HG03095 (cell line): ENCODE data around the gene CCDC69.
"Not testable (repeated sequence)": the region's sequence is repeated elsewhere in the genome, so short reads cannot be mapped to it uniquely, and the experiment has no call there.

ENCODE experiments used
- ATAC-seq: cut with Tn5 transposase; IDR thresholded peaks from one replicate; pipeline ENCODE4 v1.9.1; 2021; ENCODE audit warnings: moderate library complexity; ENCODE audit not compliant: unreplicated experiment

CCDC69 gene

GRCh38 chr5:151196556-151197290, 27.2 kb downstream of the CCDC69 start:
- peak; percentile 84 for ATAC-seq

- ATAC-seq, result no peak
Measured at GRCh38 chr5:151195622-151196021, 28.3 kb downstream of the CCDC69 start.

GRCh38 chr5:151192626-151193025, 31.3 kb downstream of the CCDC69 start:
- ATAC-seq, result no peak

GRCh38 chr5:151191661-151192060, 32.2 kb downstream of the CCDC69 start:
- no peak for ATAC-seq

- ATAC-seq, result no peak
Measured at GRCh38 chr5:151189151-151189550, 34.7 kb downstream of the CCDC69 start.

- no peak for ATAC-seq
Measured at GRCh38 chr5:151186538-151186937, 37.4 kb downstream of the CCDC69 start.

- ATAC-seq, result no peak
Measured at GRCh38 chr5:151186052-151186451, 37.8 kb downstream of the CCDC69 start.

GRCh38 chr5:151184316-151185042, 39.4 kb downstream of the CCDC69 start:
- no peak for ATAC-seq

- no peak for ATAC-seq
Measured at GRCh38 chr5:151183456-151184245, 40.2 kb downstream of the CCDC69 start.

- no peak for ATAC-seq
Measured at GRCh38 chr5:151182976-151183375, 40.9 kb downstream of the CCDC69 start.

- no peak for ATAC-seq
Measured at GRCh38 chr5:151182524-151182900, 41.4 kb downstream of the CCDC69 start.

- no peak for ATAC-seq
Measured at GRCh38 chr5:151181818-151182523, 41.9 kb downstream of the CCDC69 start.

- no peak for ATAC-seq
Measured at GRCh38 chr5:151180291-151180690, 43.6 kb downstream of the CCDC69 start.

GRCh38 chr5:151179489-151179840, 44.4 kb downstream of the CCDC69 start:
- ATAC-seq, result no peak

GRCh38 chr5:151178777-151179488, 45.0 kb downstream of the CCDC69 start:
- ATAC-seq, result no peak

GRCh38 chr5:151178372-151178771, 45.5 kb downstream of the CCDC69 start:
- no peak for ATAC-seq

GRCh38 chr5:151176268-151176667, 47.6 kb downstream of the CCDC69 start:
- ATAC-seq, result not testable (repeated sequence)

- ATAC-seq, result no peak
Measured at GRCh38 chr5:151174612-151175101, 49.2 kb downstream of the CCDC69 start.

GRCh38 chr5:151173711-151174611, 49.9 kb downstream of the CCDC69 start:
- no peak for ATAC-seq
